ENCODE measurements around the gene ECHDC3. TPM values are rescaled to one million over a fixed set of nuclear protein-coding genes. Genes with fewer than 3 reads are reported as not detected.

ECHDC3 gene
- total and polyA plus RNA-seq, 2 of the 13 experiments (the other 11 are each of a cell fraction or from before 2014, with no cell fraction given): not detected

- no peak for TF ChIP-seq ZNF142 (CRISPR knock-in tag; IDR thresholded peaks at IDR 0.05)
- TF ChIP-seq ZSCAN31 (CRISPR knock-in tag; IDR thresholded peaks at IDR 0.05; ENCODE audit: low read depth): no peak
- TF ChIP-seq SP4 (CRISPR knock-in tag; IDR thresholded peaks at IDR 0.05): 0 out of 2 replicates have a peak, but pooled peaks have one; percentile 20
- no peak for TF ChIP-seq ZNF549 (CRISPR knock-in tag; IDR thresholded peaks at IDR 0.05)
- TF ChIP-seq GLI4 (CRISPR knock-in tag; IDR thresholded peaks at IDR 0.05; ENCODE audit: borderline replicate concordance): no peak
- peak; percentile 57; the same call in 1 of the 2 replicates for TF ChIP-seq HMG20A (CRISPR knock-in tag; IDR thresholded peaks at IDR 0.05; ENCODE audit: borderline replicate concordance)
- TF ChIP-seq CHD4 (IDR thresholded peaks at IDR 0.05; ENCODE audit: borderline replicate concordance, low read length): no peak
- TF ChIP-seq DDIT3 (CRISPR knock-in tag; IDR thresholded peaks at IDR 0.05): no peak
- TF ChIP-seq FOXA1 (IDR thresholded peaks at IDR 0.05): no peak
- TF ChIP-seq FOXA1 (CRISPR knock-in tag; IDR thresholded peaks at IDR 0.05): no peak
- no peak for TF ChIP-seq TGIF2 (CRISPR knock-in tag; IDR thresholded peaks at IDR 0.05)
- no peak for TF ChIP-seq SNAPC2 (CRISPR knock-in tag; IDR thresholded peaks at IDR 0.05)
- TF ChIP-seq NFATC3 (CRISPR knock-in tag; IDR thresholded peaks at IDR 0.05): no peak
These were observed 27.3 kb upstream of the ECHDC3 start (continued) for GRCh38 chr10:11714750-11715365.

All from HepG2 (cell line).